MM.1S (cell line): ENCODE data around the gene NUDT22.

Source experiments
- EZH2 ChIP-seq: fragments of 300-600 bp; sonication (generic); optimal IDR thresholded peaks from 2 replicates; pipeline ENCODE3; 2017; ENCODE audit warnings: low read depth, mild to moderate bottlenecking, antibody characterized with exemption, low read length, mixed read lengths
- EZH2phosphoT487 ChIP-seq: fragments of 300-600 bp; sonication (generic); IDR thresholded peaks from 2 replicates; pipeline ENCODE4 v1.6.1; 2018; ENCODE audit warnings: antibody characterized with exemption, low read length
- TF ChIP-seq, protein P1 (sequence below): fragments of 300-600 bp; sonication (generic); IDR thresholded peaks from 2 replicates; pipeline ENCODE4 v1.5.1; 2016; ENCODE audit warnings: antibody characterized with exemption, low read length, mixed read lengths

DNA sequence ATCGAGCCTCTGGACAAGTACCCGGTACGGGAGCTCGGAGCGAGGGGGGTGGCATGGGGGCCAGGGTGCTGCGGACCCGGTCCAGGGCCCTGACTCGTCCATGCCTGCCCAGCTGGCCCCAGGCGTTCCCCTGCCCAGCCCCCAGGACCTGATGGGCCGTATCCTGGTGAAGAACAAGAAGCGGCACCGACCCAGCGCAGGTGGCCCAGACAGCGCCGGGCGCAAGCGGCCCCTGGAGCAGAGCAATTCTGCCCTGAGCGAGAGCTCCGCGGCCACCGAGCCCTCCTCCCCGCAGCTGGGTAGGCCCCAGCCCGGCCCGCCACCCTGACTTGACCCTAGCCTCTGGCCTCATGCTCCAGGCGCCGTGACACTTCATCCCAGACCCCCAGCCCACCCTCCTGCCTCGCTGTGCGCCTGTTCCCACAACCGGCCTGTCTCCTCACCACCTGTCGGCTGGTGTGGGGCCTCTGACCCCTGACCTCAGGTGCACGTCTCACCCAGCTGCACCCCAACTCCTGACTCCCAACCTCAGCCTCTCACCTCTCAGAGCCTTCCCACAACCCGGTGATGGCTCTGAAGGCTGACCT is 33.0 kb downstream of the NUDT22 start:
- TF ChIP-seq EZH2 (no peak), EZH2phosphoT487 (no peak)
- TF ChIP-seq, protein P1, sequence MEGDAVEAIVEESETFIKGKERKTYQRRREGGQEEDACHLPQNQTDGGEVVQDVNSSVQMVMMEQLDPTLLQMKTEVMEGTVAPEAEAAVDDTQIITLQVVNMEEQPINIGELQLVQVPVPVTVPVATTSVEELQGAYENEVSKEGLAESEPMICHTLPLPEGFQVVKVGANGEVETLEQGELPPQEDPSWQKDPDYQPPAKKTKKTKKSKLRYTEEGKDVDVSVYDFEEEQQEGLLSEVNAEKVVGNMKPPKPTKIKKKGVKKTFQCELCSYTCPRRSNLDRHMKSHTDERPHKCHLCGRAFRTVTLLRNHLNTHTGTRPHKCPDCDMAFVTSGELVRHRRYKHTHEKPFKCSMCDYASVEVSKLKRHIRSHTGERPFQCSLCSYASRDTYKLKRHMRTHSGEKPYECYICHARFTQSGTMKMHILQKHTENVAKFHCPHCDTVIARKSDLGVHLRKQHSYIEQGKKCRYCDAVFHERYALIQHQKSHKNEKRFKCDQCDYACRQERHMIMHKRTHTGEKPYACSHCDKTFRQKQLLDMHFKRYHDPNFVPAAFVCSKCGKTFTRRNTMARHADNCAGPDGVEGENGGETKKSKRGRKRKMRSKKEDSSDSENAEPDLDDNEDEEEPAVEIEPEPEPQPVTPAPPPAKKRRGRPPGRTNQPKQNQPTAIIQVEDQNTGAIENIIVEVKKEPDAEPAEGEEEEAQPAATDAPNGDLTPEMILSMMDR = no peak
